HG02852 (cell line): ENCODE data around the gene CACNA1I.
A peak's percentile ranks its signal among the peaks of the same experiment; 100 is the strongest.
"Not testable (repeated sequence)": the region's sequence is repeated elsewhere in the genome, so short reads cannot be mapped to it uniquely, and the experiment has no call there.

ENCODE experiments used
- ATAC-seq: cut with Tn5 transposase; IDR thresholded peaks from one replicate; pipeline ENCODE4 v1.9.1; 2021; ENCODE audit warnings: mild to moderate bottlenecking, moderate library complexity; ENCODE audit not compliant: unreplicated experiment

The CACNA1I gene

GRCh38 chr22:39570665-39571064 lies at the start of gene CACNA1I:
TSS of gene CACNA1I (plus strand) at chr22:39570753. CDS start at chr22:39570753, 0 bp downstream.
- ATAC-seq: no peak

DNA sequence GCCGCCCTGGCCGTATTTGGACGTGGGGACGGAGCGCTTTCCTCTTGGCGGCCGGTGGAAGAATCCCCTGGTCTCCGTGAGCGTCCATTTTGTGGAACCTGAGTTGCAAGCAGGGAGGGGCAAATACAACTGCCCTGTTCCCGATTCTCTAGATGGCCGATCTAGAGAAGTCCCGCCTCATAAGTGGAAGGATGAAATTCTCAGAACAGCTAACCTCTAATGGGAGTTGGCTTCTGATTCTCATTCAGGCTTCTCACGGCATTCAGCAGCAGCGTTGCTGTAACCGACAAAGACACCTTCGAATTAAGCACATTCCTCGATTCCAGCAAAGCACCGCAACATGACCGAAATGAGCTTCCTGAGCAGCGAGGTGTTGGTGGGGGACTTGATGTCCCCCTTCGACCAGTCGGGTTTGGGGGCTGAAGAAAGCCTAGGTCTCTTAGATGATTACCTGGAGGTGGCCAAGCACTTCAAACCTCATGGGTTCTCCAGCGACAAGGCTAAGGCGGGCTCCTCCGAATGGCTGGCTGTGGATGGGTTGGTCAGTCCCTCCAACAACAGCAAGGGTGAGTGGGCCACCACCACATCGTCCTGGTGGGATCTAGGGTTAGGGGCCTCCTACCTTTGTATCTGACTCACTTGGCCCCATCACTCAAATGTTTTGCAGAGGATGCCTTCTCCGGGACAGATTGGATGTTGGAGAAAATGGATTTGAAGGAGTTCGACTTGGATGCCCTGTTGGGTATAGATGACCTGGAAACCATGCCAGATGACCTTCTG lies 49.3 kb upstream of the CACNA1I start:
- ATAC-seq: not testable (repeated sequence)

GRCh38 chr22:39522091-39522490 lies 48.5 kb upstream of the CACNA1I start:
- ATAC-seq: not testable (repeated sequence)

- no peak for ATAC-seq
Observed at GRCh38 chr22:39522567-39523300, 47.8 kb upstream of the CACNA1I start.

- no peak for ATAC-seq
Observed at GRCh38 chr22:39524089-39524752, 46.3 kb upstream of the CACNA1I start.

DNA sequence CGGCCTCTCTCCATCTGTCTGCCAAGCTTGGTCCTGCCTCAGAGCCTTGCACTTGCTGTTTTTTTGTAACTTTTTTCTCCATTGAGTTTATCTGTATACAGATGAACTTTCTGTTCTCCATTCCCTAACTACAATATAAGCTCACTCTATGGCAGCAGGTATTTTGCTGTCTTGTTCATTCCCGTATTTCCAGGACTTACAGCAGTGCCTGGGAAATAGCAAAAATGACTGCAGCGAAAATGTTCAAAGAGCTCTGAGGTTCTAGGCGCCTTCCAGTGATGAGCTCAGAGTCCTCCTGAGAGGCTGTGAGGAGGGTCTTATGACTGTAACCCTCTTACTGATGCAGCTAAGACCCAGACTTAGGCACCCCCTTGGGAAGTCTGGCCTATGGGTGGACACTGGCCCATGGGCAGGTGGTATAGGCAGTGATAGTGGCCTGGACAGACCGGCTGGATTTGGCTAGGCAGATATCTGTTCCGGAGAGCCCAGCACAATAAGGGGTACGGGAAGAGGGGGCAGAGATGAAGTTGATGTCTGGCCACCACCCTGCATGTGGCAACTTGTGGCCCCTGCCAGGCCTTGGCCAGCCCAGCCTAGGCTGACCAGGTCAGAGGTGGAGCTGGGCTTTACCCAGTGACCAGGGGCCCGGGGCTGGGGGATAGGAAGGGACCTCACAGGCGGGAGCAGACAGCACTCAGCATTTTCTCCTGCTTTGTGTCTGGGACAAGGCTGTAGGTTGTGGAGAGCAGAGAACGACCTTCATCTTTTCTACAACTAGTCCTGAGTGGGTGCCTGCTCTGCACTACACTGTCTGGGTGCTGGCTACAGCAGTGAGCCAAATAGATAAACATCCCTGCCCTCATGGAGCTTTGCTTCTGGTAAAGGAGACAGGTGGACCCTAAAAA lies 45.5 kb upstream of the CACNA1I start:
- ATAC-seq: no peak

GRCh38 chr22:39525658-39525975 lies 44.9 kb upstream of the CACNA1I start:
- no peak for ATAC-seq

DNA sequence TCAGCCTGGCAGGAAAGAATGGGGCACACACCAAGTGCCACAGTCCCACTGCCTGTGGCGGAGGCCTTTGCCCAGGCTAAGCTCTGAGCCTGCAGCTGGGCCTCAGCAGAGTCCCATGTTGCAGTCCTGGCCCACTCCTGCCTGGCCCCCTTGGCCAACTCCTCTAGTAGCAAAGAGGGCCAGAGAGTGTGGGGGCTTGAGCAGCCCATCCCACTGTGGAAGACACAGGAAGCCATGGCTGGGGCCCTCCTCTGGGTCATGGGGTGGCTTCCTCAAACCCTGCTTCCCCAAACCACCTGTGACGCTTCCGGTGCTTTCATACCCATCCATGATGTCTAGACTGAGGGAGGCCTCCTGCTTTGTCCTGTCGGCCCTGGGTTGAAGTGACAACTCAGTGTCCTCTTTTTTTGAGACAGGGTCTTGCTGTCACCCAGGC lies 43.8 kb upstream of the CACNA1I start:
- ATAC-seq: no peak

- no peak for ATAC-seq
Observed at GRCh38 chr22:39527481-39527961, 43.0 kb upstream of the CACNA1I start.

GRCh38 chr22:39528080-39528661 lies 42.4 kb upstream of the CACNA1I start:
- ATAC-seq: no peak

- no peak for ATAC-seq
Observed at GRCh38 chr22:39528681-39529486, 41.7 kb upstream of the CACNA1I start.

DNA sequence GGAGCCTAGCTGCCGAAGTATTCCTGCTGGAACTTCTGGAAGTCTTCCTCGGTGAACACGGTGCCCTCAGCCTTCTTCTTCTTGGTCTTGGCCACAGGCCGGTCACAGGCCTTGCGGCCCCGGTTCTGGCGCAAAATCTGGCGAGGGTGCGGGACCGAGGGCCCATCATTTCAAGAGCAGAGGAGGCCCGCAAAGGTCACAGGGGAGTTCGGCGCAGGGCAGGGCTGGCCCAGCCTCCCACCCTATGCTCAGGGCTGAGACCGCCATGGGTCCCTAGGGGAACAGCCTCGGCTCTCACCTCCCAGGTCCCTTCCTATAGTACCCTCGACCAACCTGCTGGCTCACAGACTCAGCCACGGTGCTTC lies 41.1 kb upstream of the CACNA1I start:
- ATAC-seq: no peak

DNA sequence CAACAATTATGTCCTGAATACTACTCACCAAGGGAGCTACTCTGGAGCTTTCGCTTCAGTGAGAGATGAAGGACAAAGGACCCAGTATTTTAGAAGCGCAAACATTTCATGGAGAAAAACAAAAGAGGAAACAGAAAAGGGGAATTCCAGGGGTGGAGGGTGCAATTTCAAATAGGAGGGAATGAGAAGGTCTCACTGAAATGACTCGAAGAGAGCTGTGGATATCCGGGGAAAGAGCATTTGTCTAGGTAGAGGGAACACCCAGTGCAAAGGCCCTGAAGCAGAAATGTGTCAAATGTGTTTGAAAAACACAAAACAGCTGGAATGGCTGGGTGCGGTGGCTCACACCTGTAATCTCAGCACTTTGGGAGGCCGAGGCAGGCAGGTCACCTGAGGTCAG lies 40.4 kb upstream of the CACNA1I start:
- ATAC-seq: no peak

DNA sequence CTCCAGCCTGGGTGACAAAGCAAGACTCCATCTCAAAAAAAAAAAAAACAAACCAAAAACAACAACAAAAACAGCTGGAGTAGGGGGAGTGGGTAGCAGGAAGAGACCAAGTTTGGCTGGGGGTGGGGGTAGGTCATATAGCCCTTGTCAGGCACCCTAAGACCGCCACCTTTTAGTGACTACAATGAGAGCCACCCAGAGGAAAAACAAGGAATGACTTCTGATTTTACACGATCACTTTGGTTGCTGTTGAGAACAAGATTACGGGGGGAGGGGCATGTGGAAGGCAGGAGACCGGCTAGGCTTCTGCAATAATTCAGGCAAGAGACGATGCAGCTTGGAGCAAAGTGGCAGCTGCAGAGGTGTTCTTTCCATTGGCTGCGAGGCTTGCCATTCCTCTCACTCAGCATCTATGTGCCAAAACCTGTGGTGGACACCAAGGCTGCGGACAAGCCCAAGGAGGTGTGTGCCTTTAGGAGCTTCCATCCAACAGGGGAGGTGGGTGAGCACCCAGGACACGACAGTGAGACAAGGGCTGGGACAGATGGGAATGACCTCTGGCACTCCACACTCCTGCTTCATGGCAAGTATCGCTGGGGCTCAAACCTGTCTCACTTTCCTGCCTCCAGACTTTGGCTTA lies 39.7 kb upstream of the CACNA1I start:
- no peak for ATAC-seq

DNA sequence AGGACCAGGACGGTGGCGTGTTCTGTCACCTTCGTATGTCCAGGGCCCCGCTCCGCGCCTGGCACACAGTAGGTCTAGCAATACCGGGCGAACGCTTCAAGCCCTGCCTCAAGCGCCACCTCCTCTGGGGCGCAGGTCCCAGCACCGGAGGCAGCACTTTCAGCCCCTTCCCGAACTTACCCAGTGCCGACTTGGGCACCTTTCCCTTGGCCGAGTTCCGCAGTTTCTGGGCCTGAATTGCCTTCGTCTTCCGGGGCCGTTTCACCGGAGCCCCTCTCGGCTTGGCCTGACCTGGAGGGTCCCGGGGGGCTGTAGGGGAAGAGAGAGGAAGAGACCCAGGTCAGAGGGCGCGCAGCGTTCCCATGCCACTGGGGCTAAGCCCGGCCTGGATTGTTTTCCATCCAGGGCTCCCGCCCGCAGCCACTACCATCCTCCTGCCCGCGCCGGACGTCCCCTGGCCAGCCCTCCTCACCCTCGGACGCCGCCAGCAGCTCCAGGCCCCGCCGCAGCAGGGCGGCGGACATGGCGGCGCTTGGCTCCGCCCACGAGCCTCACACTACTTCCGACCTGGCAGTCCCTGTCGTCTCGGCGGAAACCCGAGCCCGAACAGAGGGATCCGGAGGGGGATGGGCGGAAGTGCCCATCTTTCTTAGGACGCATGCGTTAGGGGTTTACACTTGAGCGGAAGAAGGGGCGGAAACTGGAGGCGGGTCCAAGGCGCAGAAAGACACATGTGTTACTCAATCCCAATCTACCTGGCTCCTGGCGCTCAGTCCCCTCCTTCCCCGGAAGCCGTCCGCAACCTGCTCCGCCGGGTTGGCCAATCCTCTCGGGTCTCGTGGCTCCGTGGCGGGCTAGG lies 38.1 kb upstream of the CACNA1I start, which contains the start of gene RPS19BP1:
Gene RPS19BP1, minus strand, starts transcription at position 534 of the 859 bp plus-strand sequence. Its CDS starts 10 bp downstream, at position 524.
- ATAC-seq: peak; percentile 70

- ATAC-seq: no peak
Observed at GRCh38 chr22:39534092-39534506, 36.5 kb upstream of the CACNA1I start.

- ATAC-seq: no peak
Observed at GRCh38 chr22:39534591-39535356, 35.8 kb upstream of the CACNA1I start.
